HG03520 (cell line): ENCODE results near the gene DPP10.

Experiments used
- ATAC-seq: cut with Tn5 transposase; IDR thresholded peaks from one replicate; pipeline ENCODE4 v1.9.1; 2021; ENCODE audit warnings: mild to moderate bottlenecking, moderate library complexity; ENCODE audit not compliant: unreplicated experiment

DPP10 gene

GRCh38 chr2:115199966-115200365, 757.5 kb downstream of the DPP10 start:
- ATAC-seq, result no peak

GRCh38 chr2:115201386-115201785, 758.9 kb downstream of the DPP10 start:
- ATAC-seq, result no peak

GRCh38 chr2:115208493-115209164, 766.2 kb downstream of the DPP10 start:
- ATAC-seq, result no peak

- no peak for ATAC-seq
These were observed 771.6 kb downstream of the DPP10 start for GRCh38 chr2:115214050-115214449.

GRCh38 chr2:115219296-115219695, 776.9 kb downstream of the DPP10 start:
- ATAC-seq, result no peak

- no peak for ATAC-seq
These were observed 791.7 kb downstream of the DPP10 start for GRCh38 chr2:115234186-115234585.

GRCh38 chr2:115234737-115235136, 792.3 kb downstream of the DPP10 start:
- no peak for ATAC-seq

GRCh38 chr2:115248066-115248465, 805.6 kb downstream of the DPP10 start:
- no peak for ATAC-seq

- no peak for ATAC-seq
These were observed 834.9 kb downstream of the DPP10 start for GRCh38 chr2:115277366-115277765.

GRCh38 chr2:115285416-115285815, 843.0 kb downstream of the DPP10 start:
- no peak for ATAC-seq

GRCh38 chr2:115290478-115290877, 848.0 kb downstream of the DPP10 start:
- no peak for ATAC-seq

- ATAC-seq, result no peak
These were observed 850.3 kb downstream of the DPP10 start for GRCh38 chr2:115292742-115293141.

GRCh38 chr2:115294999-115295398, 852.6 kb downstream of the DPP10 start:
- ATAC-seq, result no peak

GRCh38 chr2:115297056-115297455, 854.6 kb downstream of the DPP10 start:
- ATAC-seq, result no peak

- no peak for ATAC-seq
These were observed 856.8 kb downstream of the DPP10 start for GRCh38 chr2:115299199-115299598.

GRCh38 chr2:115305712-115306111, 863.3 kb downstream of the DPP10 start:
- ATAC-seq, result no peak

- ATAC-seq, result no peak
These were observed 871.7 kb downstream of the DPP10 start for GRCh38 chr2:115314119-115314518.

- no peak for ATAC-seq
These were observed 884.6 kb downstream of the DPP10 start for GRCh38 chr2:115327061-115327460.

GRCh38 chr2:115359550-115359949, 917.1 kb downstream of the DPP10 start:
- ATAC-seq, result no peak

GRCh38 chr2:115364093-115364492, 921.7 kb downstream of the DPP10 start:
- no peak for ATAC-seq

- no peak for ATAC-seq
These were observed 927.0 kb downstream of the DPP10 start for GRCh38 chr2:115369400-115369799.

GRCh38 chr2:115374981-115375380, 932.5 kb downstream of the DPP10 start:
- ATAC-seq, result no peak

GRCh38 chr2:115384399-115384798, 942.0 kb downstream of the DPP10 start:
- ATAC-seq, result no peak
